HepG2 (cell line): ENCODE data around the gene DCUN1D4. TPM values are rescaled to one million over a fixed set of nuclear protein-coding genes. Genes with fewer than 3 reads are reported as not detected.
A peak's percentile ranks its signal among the peaks of the same experiment; 100 is the strongest.

Experiments used
- ATF7 ChIP-seq, 2 experiments: fragments of 450-650 bp in 1 of 2; sonication (generic) in 1 of 2; formaldehyde crosslinking in 1 of 2; IDR thresholded peaks; 2 replicates each; pipeline versions ENCODE4 v1.4.0 to v1.6.1; 2016 to 2020; ENCODE audit warnings: antibody characterized with exemption in 1 of 2, mild to moderate bottlenecking in 1 of 2, missing genetic modification reagents in 1 of 2
- CEBPB ChIP-seq: IDR thresholded peaks from 2 replicates; pipeline ENCODE4 v1.6.1; 2011; ENCODE audit warnings: low read depth, low read length, improper control_type of control experiment, borderline replicate concordance
- DPF2 ChIP-seq: sonication (generic); formaldehyde crosslinking; IDR thresholded peaks from 2 replicates; pipeline ENCODE4 v1.4.0; 2020; ENCODE audit warnings: mild to moderate bottlenecking, low read depth, missing genetic modification reagents, borderline replicate concordance
- E2F5 ChIP-seq: sonication (generic); formaldehyde crosslinking; conservative IDR thresholded peaks from 2 replicates; pipeline ENCODE4 v1.4.0; 2020; ENCODE audit warnings: missing genetic modification reagents
- GFI1 ChIP-seq: sonication (generic); formaldehyde crosslinking; IDR thresholded peaks from 2 replicates; pipeline ENCODE4 v1.5.0; 2020; ENCODE audit warnings: missing genetic modification reagents, mild to moderate bottlenecking, borderline replicate concordance
- KDM6A ChIP-seq: IDR thresholded peaks from 2 replicates; pipeline ENCODE4 v1.6.1; 2016; ENCODE audit warnings: low read depth
- KLF9 ChIP-seq: IDR thresholded peaks from 2 replicates; pipeline ENCODE4 v1.6.1; 2016; ENCODE audit warnings: low read depth
- MAFF ChIP-seq: IDR thresholded peaks from 2 replicates; pipeline ENCODE4 v1.6.1; 2011; ENCODE audit warnings: low read depth, low read length, improper control_type of control experiment
- MAZ ChIP-seq, 2 experiments: sonication (generic) in 1 of 2; formaldehyde crosslinking in 1 of 2; IDR thresholded peaks; 2 replicates each; pipeline versions ENCODE4 v1.5.0 to v1.6.1; 2012 to 2020; ENCODE audit warnings: low read depth in 2 of 2, mild to moderate bottlenecking in 2 of 2, borderline replicate concordance in 1 of 2, improper control_type of control experiment in 1 of 2, low read length in 1 of 2, missing genetic modification reagents in 1 of 2, moderate library complexity in 1 of 2
- PHB2 ChIP-seq: fragments of 450-650 bp; IDR thresholded peaks from 2 replicates; pipeline ENCODE4 v1.6.1; 2018; ENCODE audit not compliant: partially characterized antibody
- PHF20 ChIP-seq: sonication (generic); formaldehyde crosslinking; IDR thresholded peaks from 2 replicates; pipeline ENCODE4 v1.5.0; 2020; ENCODE audit warnings: mild to moderate bottlenecking, missing genetic modification reagents
- SRSF9 ChIP-seq: fragments of 200-400 bp; formaldehyde crosslinking; IDR thresholded peaks from 2 replicates; pipeline ENCODE4 v1.6.1; 2018; ENCODE audit warnings: borderline replicate concordance, mild to moderate bottlenecking, low read depth, low read length; ENCODE audit not compliant: insufficient read depth, poor library complexity, severe bottlenecking
- TBL1XR1 ChIP-seq: fragments of 150-350 bp; IDR thresholded peaks from 2 replicates; pipeline ENCODE4 v1.6.1; 2014; ENCODE audit warnings: borderline replicate concordance, low read length; ENCODE audit not compliant: partially characterized antibody
- TEAD2 ChIP-seq: sonication (generic); formaldehyde crosslinking; IDR thresholded peaks from 2 replicates; pipeline ENCODE4 v1.9.0; 2021; ENCODE audit warnings: missing genetic modification reagents
- ZBTB3 ChIP-seq: sonication (generic); formaldehyde crosslinking; IDR thresholded peaks from 2 replicates; pipeline ENCODE4 v1.4.0; 2020; ENCODE audit warnings: low read depth, mild to moderate bottlenecking, moderate library complexity, missing genetic modification reagents, borderline replicate concordance
- ZFP62 ChIP-seq: sonication (generic); formaldehyde crosslinking; IDR thresholded peaks from 2 replicates; pipeline ENCODE4 v1.4.0; 2020; ENCODE audit warnings: missing genetic modification reagents
- ZFP91 ChIP-seq: sonication (generic); formaldehyde crosslinking; IDR thresholded peaks from 2 replicates; pipeline ENCODE4 v1.9.0; 2022; ENCODE audit warnings: missing genetic modification reagents, mild to moderate bottlenecking, borderline replicate concordance
- ZKSCAN8 ChIP-seq: IDR thresholded peaks from 2 replicates; pipeline ENCODE4 v1.6.1; 2016; ENCODE audit warnings: borderline replicate concordance, missing genetic modification reagents, missing compliant biosample characterization
- ZNF724P ChIP-seq: sonication (generic); formaldehyde crosslinking; IDR thresholded peaks from 2 replicates; pipeline ENCODE4 v1.8.0; 2022; ENCODE audit warnings: missing genetic modification reagents, borderline replicate concordance
- ZNF777 ChIP-seq: sonication (generic); formaldehyde crosslinking; IDR thresholded peaks from 2 replicates; pipeline ENCODE4 v1.4.0; 2020; ENCODE audit warnings: missing genetic modification reagents
- ZNF839 ChIP-seq: sonication (generic); formaldehyde crosslinking; IDR thresholded peaks from 2 replicates; pipeline ENCODE4 v1.4.0; 2020; ENCODE audit warnings: missing genetic modification reagents, mild to moderate bottlenecking, borderline replicate concordance
- ZNF891 ChIP-seq: sonication (generic); formaldehyde crosslinking; IDR thresholded peaks from 2 replicates; pipeline ENCODE4 v1.5.0; 2020; ENCODE audit warnings: mild to moderate bottlenecking, missing genetic modification reagents
- ZSCAN22 ChIP-seq: sonication (generic); formaldehyde crosslinking; IDR thresholded peaks from 2 replicates; pipeline ENCODE4 v1.4.0; 2020; ENCODE audit warnings: mild to moderate bottlenecking, missing genetic modification reagents
- polyA plus RNA-seq, 8 experiments: library from polyadenylated mRNA; depleted of rRNA in 3 of 8; stranded (reverse) in 7 of 8; unstranded in 1 of 8; fragments of >200 nt; fragmentation: Illumina TruSeq in 4 of 8; extraction: Trizol in 4 of 8; gene quantifications; 2 replicates each; pipeline versions ENCODE4 v1.2.1 to v1.2.3, GENCODE V29; 2011 to 2016; ENCODE audit warnings: low read depth in 4 of 8, missing spikeins in 1 of 8, mixed read lengths in 1 of 8; ENCODE audit not compliant: insufficient read depth in 1 of 8
- total RNA-seq, 5 experiments: library from RNA; depleted of rRNA; stranded (reverse); fragments of >200 nt; fragmentation: Illumina TruSeq; extraction: Trizol; gene quantifications; 2 replicates each; pipeline ENCODE4 v1.2.3, GENCODE V29; 2016; ENCODE audit warnings: low read depth in 1 of 5
- TF ChIP-seq, protein P1 (sequence below): sonication (generic); formaldehyde crosslinking; IDR thresholded peaks from 2 replicates; pipeline ENCODE4 v1.4.0; 2020; ENCODE audit warnings: missing genetic modification reagents, mild to moderate bottlenecking, borderline replicate concordance

The DCUN1D4 gene
- total and polyA plus RNA-seq, 2 of the 13 experiments (the other 11 are each of a cell fraction or from before 2014, with no cell fraction given) = 27.9 to 44.4 TPM

- TF ChIP-seq CEBPB (peak; percentile 100), PHF20 (CRISPR knock-in tag) (peak; percentile 56; the same call in 1 of the 2 replicates), KDM6A (CRISPR knock-in tag) (peak; percentile 95), MAZ (IDR thresholded peaks at IDR 0.05; ENCODE audit: borderline replicate concordance, low read depth, low read length) (no peak), MAZ (CRISPR knock-in tag; IDR thresholded peaks at IDR 0.05; ENCODE audit: low read depth) (peak; percentile 43; the same call in 1 of the 2 replicates), DPF2 (CRISPR knock-in tag) (peak; percentile 99), ZKSCAN8 (CRISPR knock-in tag) (peak; percentile 97), ZNF777 (0 out of 2 replicates have a peak, but pooled peaks have one; percentile 33), ZFP62 (CRISPR knock-in tag) (no peak), TBL1XR1 (peak; percentile 95), ZNF839 (CRISPR knock-in tag) (no peak), GFI1 (CRISPR knock-in tag) (no peak; the same call in 1 of the 2 replicates), KLF9 (CRISPR knock-in tag) (no peak), ZNF724P (CRISPR knock-in tag) (peak; percentile 84; the same call in 1 of the 2 replicates), ATF7 (IDR thresholded peaks at IDR 0.05) (peak; percentile 53), ATF7 (CRISPR knock-in tag; IDR thresholded peaks at IDR 0.05) (peak; percentile 81), ZNF891 (CRISPR knock-in tag) (no peak), ZFP91 (CRISPR knock-in tag) (peak; percentile 64), SRSF9 (no peak), PHB2 (no peak), ZBTB3 (no peak), ZSCAN22 (CRISPR knock-in tag) (no peak), E2F5 (CRISPR knock-in tag) (no peak), MAFF (no peak), TEAD2 (CRISPR knock-in tag) (no peak)
- TF ChIP-seq, protein P1, sequence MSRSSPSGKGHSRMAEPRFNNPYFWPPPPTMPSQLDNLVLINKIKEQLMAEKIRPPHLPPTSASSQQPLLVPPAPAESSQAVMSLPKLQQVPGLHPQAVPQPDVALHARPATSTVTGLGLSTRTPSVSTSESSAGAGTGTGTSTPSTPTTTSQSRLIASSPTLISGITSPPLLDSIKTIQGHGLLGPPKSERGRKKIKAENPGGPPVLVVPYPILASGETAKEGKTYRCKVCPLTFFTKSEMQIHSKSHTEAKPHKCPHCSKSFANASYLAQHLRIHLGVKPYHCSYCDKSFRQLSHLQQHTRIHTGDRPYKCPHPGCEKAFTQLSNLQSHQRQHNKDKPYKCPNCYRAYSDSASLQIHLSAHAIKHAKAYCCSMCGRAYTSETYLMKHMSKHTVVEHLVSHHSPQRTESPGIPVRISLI (CRISPR knock-in tag) = peak; percentile 63; the same call in 1 of the 2 replicates
Measured at GRCh38 chr4:51909236-51909703, 66.3 kb downstream of the DCUN1D4 start (continued).
